NOMO-1 (cell line): ENCODE measurements around the gene RAB23.

ENCODE experiments used
- DNase-seq, 2 experiments: peaks; one replicate each; lab custom pipeline; 2025; ENCODE audit not compliant: unreplicated experiment in 2 of 2; lab: John Stamatoyannopoulos, UW

The RAB23 gene

DNA sequence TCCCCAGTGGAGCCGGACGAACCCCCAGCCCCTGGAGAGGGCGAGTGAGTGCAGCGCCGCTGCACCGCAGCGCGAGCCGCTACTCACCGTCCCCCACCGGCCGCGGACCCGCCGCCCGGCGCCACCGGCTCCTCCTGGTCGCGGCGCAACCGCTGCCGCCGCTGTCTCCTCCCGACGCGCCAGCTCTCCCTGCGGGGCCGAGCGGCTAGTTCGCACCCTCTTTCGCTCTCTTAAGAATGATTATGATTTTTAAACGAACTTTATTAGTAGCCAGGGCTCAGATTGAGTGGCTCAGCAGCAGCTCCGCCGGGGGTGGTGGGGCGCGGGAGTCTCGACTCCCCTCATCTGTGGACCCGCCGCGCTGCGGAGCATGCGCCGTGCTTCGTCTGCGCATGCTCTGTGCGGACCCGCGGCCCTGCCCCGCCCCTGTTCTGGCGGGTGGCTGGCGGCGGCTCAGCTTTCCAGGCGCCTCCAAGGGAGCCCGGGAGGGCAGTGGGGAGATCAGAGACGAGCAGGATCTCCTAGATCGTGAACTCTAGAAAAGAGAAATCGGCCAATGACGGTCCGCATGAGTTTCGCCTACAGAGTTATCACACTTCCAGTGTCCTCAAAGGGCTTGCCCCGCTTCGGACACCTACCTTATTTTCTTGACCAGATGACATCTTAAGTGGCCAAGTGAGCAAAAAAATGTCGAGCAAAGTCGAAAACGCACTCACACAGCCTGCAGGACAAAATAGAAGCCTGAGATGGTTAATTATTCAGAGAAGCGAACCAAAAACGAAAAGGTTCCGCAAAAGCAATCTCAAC lies at the start of gene RAB23:
RAB23 (minus strand) TSS at position 372 of the 807 bp plus-strand sequence. CDS start 11,927 bp downstream, outside the sequence.
- DNase-seq, result peak; percentile 52 to 62

DNA sequence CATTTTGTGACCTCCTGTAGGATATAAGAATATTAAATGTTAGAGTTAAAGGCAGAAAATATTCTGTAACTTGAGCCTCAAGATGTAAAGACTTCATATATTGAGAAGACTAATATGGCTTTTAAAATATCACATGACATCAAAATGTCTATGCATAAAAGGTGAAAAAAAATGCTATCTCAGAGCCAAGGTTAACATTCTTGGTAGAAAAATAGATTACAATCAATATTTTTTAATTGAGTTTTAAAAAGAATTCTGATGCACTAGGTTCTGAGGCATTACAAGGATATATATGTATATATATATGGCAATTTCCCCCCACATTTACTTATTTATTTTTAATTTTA lies 46.2 kb upstream of the RAB23 start:
- DNase-seq, result no peak

DNA sequence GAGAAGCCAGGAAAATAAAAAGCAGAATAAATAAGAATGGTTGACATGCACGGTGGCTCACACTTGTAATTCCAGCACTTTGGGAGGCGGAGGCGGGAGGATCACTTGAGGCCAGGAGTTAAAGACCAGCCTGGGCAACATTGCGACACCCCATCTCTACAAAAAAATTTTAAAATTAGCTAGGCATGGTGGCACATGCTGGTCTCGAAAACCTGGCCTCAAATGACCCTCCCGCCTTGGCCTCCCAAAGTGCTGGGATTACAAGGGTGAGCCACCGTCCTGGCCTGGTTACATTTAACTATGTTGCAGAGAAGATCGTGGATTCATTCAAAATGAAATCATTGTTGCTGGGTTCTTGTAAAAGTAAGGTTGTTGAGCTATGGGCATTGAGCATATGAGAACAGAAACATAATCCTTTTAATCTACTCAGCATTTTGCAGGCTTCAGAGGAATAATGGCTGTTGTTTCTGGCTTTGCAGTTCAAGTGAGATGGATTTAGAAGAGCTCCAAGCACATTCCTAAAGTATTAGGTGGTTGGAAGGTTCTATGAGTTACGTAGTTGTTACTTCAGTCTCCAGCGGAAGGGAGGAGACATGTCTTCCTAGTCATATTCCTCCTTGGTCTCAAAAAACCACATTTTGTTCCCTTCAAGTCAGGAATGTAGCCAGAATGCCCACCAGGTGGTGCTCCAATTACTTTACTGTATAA lies 45.6 kb upstream of the RAB23 start:
- peak in 1 of 2 experiments; percentile 11 for DNase-seq

DNA sequence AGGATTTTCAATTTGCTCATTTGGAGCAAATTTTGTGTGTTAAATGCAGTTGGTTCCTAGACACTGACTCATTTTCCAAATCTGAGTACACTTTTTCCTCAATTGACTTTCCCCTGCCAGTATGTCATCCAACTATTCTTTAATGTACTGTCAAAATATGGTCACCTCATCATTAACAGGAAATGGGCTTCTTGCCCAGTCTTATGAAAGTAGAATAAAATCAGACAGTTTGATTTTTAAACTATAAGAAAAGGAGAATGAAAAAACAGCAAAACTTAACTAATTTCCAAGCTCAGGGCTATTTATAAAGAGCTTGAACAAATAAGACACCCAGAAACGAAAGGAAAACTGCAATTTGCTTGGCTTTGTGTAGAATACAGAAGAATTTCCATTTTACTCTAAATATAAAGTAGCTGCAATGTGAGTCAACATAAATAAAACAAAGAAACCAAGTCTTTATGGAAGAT lies 43.7 kb upstream of the RAB23 start:
- DNase-seq, result no peak

DNA sequence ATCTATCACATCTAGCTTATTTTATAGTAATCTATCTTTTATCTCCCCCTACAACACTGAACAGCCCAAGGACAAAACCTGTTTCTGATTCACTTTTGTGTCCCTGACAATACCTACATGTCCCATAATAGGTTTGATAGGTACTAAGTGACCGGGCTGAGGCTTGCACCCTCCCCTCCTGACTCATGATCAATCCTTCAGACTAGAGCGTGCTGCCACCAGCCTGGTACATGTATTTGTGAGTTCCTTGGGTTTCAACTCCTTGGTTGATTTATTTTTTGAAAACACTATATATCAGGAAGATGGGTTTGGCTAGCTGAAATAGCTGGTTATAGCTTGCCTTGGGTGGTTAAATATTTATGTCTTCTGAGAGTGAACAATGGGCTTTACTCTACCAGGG lies 41.6 kb upstream of the RAB23 start:
- DNase-seq, result no peak

DNA sequence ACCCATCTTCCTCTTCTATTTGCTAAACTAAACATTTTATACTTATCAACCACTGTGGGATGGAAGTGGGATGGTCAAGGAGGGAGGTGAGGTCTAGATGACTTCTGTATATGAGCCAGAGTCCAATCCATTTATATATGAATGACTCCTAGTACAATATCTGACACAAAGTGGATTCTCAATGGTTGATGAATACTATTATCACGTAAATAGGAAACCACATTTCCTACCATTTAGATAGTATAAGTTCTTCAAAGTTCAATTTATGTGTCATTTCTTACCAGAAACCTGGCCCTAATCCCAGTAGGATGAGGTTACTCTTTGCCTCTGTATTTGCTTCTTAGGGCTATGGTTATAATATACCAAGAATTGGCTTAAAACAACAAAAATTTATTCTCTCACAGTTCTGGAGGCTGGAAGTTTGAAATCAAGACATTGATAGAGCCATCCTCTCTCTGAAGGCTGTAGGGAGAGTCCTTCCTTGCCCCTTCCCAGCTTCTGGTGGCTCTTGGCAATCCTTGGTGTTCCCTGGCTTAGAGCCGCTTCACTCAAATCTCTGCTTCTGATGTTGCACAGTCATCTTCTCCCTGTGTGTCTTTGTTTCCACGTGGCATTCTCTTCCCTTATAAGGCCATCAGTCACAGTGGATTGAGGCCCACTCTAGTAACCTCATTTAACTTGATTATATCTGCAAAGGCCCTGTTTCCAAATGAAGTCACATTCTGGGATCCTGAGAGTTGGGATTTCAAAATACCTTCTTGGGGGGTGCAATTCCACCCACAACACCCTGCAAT lies 41.0 kb upstream of the RAB23 start:
- no peak for DNase-seq

DNA sequence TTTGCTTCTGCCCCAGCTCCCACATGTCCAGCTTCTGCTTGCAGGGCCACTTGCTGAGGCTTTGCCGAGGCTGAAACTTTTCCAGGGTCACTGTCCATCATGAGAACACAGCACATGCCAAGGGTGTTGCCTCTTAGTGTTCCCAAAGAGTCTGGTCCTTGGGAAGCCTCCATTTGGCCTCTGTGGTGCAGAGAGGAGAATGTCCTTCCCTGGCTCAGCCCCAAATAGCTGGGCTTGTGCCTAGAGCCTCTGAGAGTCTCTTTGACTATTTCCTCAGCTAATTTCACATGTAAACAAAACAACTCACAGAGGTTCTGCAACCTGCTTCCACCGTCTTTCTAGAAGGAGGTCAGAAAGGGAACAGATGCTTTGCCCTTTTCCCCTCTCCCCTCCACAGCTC lies 40.4 kb upstream of the RAB23 start:
- no peak for DNase-seq

DNA sequence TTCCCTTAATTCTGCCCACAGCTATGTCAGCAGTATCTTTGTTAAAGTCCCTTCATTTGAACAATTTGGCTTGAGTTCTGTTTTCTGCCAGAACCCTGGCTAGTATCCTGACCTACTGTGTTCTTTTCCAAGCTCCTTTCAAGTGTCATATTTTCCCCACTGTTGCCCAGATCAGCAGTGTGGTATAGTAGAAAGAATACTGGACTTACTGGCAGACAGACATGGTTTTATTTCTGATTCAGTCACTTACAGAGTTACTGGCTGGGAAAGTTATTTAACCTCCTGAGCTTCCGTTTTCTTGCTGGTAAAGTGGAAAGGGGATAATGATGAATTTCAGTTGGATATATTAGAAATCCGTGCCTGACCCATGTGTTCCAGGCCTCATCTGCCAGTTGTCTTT lies 39.8 kb upstream of the RAB23 start:
- DNase-seq, result no peak

DNA sequence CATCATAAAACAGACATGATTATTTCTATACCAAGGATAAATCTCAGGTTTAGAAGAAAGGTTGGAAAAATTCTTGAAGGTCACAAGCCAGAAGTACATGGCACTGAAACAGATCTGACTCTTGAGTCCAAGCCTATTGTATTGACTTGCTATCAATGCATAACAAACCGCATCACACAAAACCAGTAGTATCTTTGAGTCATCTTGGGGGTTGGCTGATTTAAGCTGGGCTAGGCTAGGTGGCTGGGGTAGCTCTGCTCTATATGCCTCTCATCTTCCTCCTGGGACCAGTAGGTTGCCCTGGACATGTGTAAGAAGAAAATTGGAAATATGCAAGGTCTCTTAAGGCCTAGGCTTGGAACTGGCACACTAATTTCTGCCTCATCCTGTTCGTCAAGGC lies 37.0 kb upstream of the RAB23 start:
- DNase-seq, result no peak

DNA sequence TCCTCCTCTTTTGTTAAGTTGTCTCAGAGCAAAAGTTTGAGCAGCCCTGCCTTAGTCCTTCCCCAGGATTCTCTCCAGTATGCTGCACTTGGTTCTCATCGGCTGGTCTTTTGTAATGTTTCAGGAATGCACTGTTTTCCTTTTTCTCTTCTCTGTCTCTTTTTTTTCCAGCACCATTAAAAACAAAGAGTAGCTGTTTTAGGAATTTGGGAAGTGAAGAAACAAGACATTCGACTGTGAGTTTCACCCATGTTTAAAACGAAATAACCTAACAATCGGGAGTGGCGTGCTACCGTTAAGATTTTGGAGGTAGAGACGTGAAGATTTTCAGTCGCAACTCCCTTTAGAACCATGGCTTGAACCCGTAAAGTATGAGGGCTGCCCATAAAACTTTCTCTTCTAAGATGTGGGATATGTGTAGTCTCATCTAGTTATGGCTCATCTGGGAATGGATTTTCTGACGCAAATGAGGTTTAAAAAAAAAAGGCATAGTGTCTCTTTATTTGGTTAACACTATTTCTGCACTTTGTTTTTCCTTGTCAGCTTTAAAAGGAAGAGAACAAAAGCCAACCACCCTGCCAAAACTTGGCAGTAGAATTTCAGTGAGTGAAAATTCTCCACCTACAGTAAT lies 35.9 kb upstream of the RAB23 start:
- DNase-seq, result no peak

DNA sequence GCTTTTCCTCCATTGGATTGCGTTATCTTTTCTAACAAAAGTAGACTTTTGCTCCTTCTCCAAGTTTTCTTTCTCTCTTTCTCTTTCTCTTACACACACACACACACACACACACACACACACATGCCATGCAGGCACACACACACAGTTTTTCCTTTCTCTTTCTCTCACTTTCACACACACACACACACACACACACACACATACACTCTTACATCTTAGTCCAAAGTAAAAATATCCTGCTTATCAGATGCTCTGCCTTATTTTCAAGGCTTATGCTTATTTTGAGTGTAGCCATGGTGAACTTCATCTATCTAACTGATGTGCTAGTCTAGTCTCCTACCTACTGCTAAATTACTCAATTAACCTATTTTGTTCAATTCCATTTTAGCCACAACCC lies 34.4 kb upstream of the RAB23 start:
- no peak for DNase-seq

DNA sequence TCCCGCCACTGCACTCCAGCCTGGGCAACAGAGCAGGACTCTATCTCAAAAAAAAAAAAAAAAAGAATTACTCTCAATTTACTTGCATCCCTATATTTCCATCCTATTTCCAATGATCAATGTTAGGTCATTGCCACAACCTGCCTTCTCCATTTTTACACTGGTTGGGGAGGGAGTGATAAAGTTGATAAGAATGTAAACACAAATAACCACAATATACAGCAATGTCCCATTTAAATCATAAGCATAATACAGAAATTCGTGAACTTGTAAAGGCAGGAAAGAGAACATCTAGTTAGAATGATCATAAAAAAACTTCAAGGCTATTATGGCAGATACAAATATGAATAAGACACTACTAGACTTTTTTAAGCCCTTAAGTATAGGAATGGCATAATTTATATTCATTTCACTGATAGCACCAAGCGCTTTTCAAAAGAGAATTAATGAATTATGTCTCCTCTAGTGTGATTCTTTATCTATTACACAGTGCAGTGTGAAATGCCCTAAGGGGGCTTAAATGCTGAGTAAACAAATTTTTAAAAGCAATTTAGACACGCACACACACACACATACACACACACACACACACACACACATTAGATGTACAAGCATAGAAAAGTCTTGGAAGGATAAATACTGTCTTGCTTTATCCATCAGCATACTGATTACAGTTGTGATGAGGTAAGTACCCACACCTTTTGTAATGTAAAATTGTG lies 33.5 kb upstream of the RAB23 start:
- DNase-seq, result no peak

DNA sequence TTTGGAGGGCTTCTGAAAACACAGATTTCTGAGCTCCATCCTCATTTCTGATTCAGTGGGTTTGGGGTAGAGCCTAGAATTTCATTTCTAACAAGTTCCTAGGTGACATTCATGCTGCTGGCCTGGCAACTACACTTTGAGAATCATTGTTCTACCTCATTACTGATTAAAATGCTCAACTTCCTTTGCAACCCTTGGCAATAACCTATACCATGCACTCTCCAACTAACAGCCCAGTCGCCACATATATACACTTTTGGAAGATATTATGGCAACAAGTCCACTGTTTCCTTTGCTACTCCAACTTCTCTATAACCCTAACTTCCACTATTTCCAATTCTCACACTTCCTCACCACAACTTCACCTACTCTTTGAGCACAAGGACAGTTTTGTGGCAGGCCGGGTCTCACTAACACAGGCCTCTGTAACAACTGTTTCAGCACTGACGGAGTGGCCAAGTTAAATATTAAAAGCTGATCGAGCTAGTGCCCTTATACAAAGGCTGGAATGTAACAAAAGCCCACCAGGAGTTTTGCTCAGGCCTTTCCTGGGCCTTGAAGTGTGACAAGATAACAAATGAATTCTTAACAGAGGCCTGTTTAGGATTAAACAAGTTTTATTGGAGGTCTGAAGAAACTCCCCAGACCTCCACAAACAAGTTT lies 32.1 kb upstream of the RAB23 start:
- no peak for DNase-seq

DNA sequence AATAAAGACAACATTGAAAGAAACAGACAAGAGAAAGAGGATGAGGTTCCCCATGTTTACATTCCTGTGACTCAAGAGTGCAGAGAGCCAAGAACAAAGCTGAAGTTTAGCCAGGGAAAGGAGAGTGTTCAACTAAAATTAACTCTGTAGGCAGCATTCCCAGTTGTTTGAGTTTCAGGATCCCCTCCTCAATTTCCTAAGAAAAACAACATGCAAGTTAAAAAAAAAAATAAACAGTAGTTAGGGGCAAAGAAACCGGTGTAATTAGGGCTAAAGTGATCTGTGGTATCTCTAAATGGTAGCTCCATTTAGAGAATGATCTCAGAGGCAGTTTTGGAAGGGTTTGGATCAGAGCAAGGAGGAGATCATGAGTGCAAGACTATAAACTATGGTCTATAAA lies 30.9 kb upstream of the RAB23 start:
- DNase-seq, result no peak

DNA sequence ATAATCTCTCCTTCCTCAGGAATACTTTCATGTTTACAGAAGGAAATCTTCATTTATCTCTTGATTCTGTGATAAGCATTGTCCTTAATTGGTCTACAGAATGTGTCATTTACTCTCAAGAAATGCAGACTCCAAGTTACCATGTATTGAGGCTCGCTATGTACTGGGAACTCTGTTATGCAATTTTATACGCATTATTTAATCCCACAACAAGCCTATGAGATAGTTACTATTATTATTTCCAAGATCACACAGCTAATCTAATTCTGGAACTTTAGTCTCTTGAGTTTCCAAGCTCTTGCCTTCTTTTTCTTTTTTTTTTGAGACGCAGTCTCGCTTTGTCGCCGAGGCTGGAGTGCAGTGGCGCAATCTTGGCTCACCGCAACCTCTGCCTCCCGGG lies 30.0 kb upstream of the RAB23 start:
- DNase-seq, result no peak

DNA sequence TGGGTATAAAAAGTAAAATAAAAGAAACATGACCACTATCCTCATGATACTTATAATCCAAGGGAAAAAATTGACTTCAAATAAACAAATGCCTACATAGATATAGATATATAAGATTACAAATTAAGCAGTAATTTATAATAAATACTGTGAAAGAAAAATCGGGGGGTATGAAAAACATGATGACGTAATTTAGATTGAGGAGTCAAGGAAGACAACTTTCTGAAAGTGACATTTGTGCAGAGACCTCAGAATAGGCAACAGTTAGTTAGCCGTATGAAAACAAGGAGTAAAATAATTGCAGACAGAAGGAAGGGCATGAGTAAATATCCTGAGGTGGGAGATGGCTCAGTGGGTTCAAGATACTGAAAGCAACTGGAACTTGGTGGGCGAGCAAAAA lies 28.2 kb upstream of the RAB23 start:
- no peak for DNase-seq

DNA sequence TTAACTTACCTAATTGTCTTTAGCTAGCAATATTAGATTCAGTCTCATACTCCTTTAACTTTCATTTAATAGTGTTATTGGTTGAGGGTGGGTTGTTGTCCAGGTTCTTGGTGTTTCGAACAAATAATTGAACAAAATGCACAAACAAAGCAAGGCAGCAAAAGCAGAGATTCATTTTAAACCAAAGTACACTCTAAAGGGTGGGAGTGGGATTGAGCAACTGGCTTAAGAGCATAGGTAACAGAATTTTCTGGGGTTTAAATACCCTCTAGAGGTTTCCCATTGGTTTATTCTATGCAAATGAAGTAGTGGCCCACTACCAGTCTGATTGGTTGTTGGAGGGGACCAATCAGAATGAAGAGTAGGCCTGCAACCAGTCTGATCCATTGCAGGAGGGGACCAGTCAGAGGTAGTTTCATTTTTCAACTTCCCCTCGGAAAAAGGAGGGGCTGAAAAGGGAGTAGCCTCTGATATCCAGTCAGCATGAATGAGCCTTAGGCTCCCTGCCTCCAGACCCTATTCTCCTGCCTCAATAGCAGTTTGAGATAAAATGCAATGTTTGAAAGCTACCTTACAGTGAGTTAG lies 26.3 kb upstream of the RAB23 start:
- DNase-seq, result no peak

DNA sequence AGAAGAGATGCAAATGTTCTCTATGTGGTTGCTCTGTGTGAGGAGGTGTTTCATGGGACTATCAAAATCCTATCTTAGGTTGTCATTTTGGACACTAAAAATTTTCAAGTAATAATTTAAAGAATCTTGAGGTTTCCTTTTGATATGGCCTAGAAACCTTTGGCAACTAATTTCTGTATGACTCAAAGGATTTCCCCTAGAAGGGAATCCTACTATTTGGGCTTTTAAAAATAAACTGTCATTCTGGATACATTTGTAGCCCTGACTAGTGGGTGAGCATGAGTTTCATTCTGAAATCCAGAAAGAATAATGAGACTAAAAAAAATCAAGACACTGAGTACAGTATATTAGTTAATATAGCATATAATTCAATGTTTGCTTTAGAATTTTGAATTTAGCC lies 25.5 kb upstream of the RAB23 start:
- no peak for DNase-seq

DNA sequence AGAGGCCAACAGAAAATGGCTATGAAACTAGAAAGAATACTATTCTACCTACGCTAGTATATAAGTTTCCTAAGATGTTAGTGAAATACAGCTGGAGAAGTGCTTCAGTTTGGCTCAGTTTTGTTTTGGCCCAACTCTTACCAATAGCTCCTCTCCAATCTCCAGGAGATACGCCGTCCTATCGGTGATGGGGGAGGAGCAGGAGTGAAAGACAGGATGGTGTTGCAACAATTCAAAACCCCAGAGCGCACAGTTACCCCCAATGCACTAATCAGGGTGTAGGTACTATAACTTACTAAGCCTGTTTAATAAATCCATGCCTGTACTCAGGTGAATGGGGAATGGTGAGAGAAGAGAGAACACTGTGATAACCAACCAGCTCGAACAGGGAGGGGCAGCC lies 24.2 kb upstream of the RAB23 start:
- no peak for DNase-seq

DNA sequence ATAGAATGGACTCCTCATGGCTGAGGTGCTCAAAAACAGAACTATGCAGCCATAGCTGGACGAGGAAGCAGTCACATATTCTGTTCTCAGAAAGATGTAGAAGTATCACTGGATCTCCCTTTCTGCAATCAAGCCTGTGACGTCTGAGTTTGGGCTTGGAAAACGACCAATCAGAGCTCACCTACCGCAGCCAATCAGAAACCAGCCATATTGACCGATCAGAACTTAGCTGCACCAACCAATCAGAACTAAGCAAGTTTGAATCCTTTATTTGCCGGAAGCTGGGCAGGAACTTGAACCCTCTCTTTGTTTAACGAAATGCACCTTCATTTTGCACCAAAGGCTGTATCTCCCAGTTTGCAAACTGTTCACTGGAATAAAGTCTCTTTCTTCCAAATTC lies 21.8 kb upstream of the RAB23 start:
- DNase-seq, result no peak
